AG10803 (cell line): ENCODE measurements around the gene SLC39A8.

Experiments used
- DNase-seq: peaks from one replicate; pipeline ENCODE4 v3.0.0; 2010; ENCODE audit warnings: low read depth
- H3K4me3 ChIP-seq: 2 replicates; pipeline ENCODE4 v1.5.1; 2011; ENCODE audit warnings: mild to moderate bottlenecking, low read length, control low read depth
- CTCF ChIP-seq: conservative IDR thresholded peaks from 2 replicates; pipeline ENCODE4 v1.5.1; 2011; ENCODE audit warnings: mild to moderate bottlenecking, low read length, control low read depth, inconsistent platforms

The SLC39A8 gene

DNA sequence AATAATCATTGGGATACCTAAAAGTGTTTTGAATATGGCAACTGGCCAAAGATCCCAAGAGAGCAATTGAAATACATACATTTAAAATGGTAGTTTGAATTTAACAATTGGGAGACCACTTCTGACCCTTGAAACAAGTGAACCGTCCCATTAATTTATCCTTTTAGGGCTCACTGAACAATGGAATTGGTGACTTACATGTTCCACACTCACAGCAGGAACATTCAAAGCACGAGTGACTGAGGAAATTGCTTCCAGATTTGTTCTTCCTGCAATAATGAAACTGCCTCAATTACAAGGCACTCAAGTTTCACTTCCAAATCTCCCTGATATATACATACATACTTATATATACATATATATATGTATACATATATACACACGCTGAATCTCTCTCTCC, 20.6 kb downstream of the SLC39A8 start:
- peak; percentile 10 for DNase-seq
- no peak for TF ChIP-seq CTCF
- H3K4me3 ChIP-seq, result no peak overlapping the region

GRCh38 chr4:102322736-102323135, 22.5 kb downstream of the SLC39A8 start:
- no peak for DNase-seq
- no peak overlapping the region for H3K4me3 ChIP-seq
- no peak for TF ChIP-seq CTCF

- H3K4me3 ChIP-seq, result no peak overlapping the region
- TF ChIP-seq CTCF, result no peak
- DNase-seq, result no peak
These were observed 23.9 kb downstream of the SLC39A8 start for GRCh38 chr4:102321260-102321995.

GRCh38 chr4:102319594-102319993, 25.7 kb downstream of the SLC39A8 start:
- no peak for TF ChIP-seq CTCF
- DNase-seq, result no peak
- no peak overlapping the region for H3K4me3 ChIP-seq

DNA sequence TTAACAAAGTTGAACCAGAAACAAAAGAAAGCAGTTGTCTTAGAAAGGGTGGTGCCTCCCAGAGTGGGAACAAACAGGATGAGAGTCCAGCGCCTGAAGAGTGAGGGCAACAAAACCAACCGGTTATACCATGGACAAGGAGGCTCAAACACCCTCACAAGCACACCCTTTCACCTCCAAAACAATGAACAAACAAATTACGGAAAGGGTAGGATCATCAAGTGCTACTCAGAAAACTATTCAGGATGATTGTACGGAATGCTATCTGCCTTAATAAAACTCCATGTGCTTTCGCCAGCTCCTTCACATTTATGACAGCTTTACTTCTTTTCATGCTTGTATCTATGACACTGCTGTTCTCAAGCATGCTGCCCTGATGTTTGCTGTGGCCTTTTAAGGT, 26.8 kb downstream of the SLC39A8 start:
- TF ChIP-seq CTCF, result no peak
- no peak for DNase-seq
- no peak overlapping the region for H3K4me3 ChIP-seq

GRCh38 chr4:102318105-102318504, 27.2 kb downstream of the SLC39A8 start:
- no peak for TF ChIP-seq CTCF
- no peak overlapping the region for H3K4me3 ChIP-seq
- DNase-seq, result no peak

DNA sequence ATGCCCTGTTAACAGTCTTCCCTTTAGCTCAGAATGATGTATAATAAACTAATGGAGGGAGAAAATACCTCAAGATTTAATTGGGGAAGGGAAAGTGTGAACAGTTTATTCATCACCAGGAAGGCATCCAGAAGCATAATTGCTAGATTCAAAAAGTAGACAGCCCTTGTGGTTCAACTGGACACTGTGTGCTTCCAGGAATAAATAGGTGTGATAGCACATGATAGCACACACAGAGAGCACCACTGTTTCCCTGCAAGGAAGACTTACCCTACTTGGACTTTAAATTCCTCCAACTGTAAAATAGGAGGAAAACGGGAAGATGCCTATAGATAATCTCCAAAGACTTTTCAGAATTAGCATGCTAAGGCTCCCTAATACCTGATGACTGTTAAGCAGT, 27.8 kb downstream of the SLC39A8 start:
- H3K4me3 ChIP-seq, result no peak overlapping the region
- no peak for TF ChIP-seq CTCF
- no peak for DNase-seq
